GM18873 (cell line): Measurements from ENCODE around the gene EOLA1.
"Not testable (repeated sequence)": the region's sequence is repeated elsewhere in the genome, so short reads cannot be mapped to it uniquely, and the experiment has no call there.

Experiments
- ATAC-seq: cut with Tn5 transposase; IDR thresholded peaks from one replicate; pipeline ENCODE4 v1.9.1; 2021; ENCODE audit warnings: mild to moderate bottlenecking, moderate library complexity, moderate number of reproducible peaks; ENCODE audit not compliant: unreplicated experiment, low FRiP score

The EOLA1 gene

DNA sequence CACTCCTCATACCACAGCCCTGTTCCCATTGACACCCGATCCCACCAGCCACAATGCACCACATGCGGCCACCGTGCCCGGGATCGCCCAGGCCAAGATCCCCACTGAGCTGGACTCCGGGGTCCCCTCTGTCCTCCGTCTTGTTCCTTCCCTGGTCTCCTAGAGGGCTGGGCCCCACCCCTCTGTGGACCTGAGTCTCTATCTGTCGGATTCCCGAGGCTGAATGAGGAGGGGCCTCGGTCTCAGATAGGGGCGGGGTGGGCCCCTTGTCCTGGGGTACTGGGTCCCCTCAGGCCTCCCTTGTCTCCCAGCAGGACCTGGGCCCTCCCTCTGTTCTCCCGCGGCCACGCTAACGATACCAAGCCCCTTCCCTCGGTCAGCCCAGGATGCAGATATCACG lies 44.8 kb downstream of the EOLA1 start:
- ATAC-seq, result not testable (repeated sequence)

DNA sequence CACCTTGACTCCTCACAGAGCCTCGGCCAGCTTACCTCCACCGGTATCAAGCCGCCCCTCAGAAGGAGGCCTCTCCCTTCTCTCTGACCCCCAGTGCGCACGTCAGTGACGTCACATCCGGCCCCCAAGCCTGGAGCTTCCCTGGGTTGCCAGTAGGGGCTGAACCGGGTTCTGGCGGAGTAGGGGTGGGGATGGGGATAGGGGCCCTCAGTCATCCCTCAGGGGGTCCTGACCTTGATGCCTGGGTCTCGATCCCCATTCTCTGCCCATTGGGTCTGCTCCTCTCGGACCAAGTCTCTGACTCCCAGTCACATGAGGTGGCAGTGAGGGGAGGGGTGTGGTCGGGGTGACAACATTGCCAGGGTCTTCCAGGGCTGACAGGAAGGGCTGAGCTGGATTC lies 46.5 kb downstream of the EOLA1 start, which contains the start of gene MAGEA9B:
MAGEA9B (minus strand) TSS at position 101 of the 400 bp plus-strand sequence. CDS start 4,280 bp downstream, outside the sequence.
- not testable (repeated sequence) for ATAC-seq

DNA sequence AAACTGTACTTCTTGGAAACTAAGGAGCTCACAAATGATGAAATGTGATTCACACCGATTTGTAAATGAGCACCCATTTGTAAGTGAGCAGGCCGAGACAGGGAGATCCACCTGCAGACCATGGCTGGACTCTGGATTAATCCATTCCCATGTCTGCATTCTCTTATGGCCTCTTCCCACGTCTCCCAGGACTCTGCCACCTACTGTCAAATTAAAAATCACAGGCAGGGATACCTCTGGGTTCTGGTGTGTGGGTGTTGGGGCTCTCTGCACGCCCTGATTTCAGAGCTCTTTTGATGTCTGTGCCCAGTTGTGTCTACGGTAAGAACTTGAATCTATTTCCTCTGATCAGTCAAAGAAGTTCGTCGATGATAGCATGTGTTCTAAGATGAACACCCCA lies 50.2 kb downstream of the EOLA1 start:
- ATAC-seq, result not testable (repeated sequence)

GRCh38 chrX:149595214-149595613 lies 54.4 kb downstream of the EOLA1 start, which contains the start of gene HSFX2:
TSS of gene HSFX2 (minus strand) at chrX:149595314. CDS start at chrX:149594700, 614 bp downstream.
- not testable (repeated sequence) for ATAC-seq

- ATAC-seq, result not testable (repeated sequence)
Observed at GRCh38 chrX:149595943-149596342, 55.1 kb downstream of the EOLA1 start.
